SK-N-SH treated with all-trans-retinoic acid at 6 μM for 48 hours (cell line): Measurements from ENCODE around the gene TMED4.

Experiments
- ATAC-seq: fragments of 200-7000 bp; cut with Tn5 transposase; 3 replicates; pipeline ENCODE4 v1.9.1; 2020; ENCODE audit warnings: mild to moderate bottlenecking, moderate library complexity
- BACH2 ChIP-seq: fragments of 250-450 bp; sonication (Bioruptor Pico); IDR thresholded peaks from 2 replicates; pipeline ENCODE4 v1.9.0; 2021; ENCODE audit warnings: mild to moderate bottlenecking, borderline replicate concordance
- CSDC2 ChIP-seq: fragments of 250-450 bp; sonication (Bioruptor Pico); IDR thresholded peaks from 2 replicates; pipeline ENCODE4 v1.5.0; 2020; ENCODE audit warnings: mild to moderate bottlenecking, moderate library complexity
- CSRNP3 ChIP-seq: fragments of 250-450 bp; sonication (Bioruptor Pico); IDR thresholded peaks from 2 replicates; pipeline ENCODE4 v1.5.1; 2021; ENCODE audit warnings: mild to moderate bottlenecking, moderate library complexity
- ESRRG ChIP-seq: fragments of 250-450 bp; sonication (Bioruptor Pico); IDR thresholded peaks from 2 replicates; pipeline ENCODE4 v1.6.1; 2021; ENCODE audit warnings: mild to moderate bottlenecking
- GLIS3 ChIP-seq: fragments of 250-450 bp; sonication (Bioruptor Pico); IDR thresholded peaks from 2 replicates; pipeline ENCODE4 v1.5.0; 2020; ENCODE audit warnings: mild to moderate bottlenecking, moderate library complexity
- ISL1 ChIP-seq: fragments of 250-450 bp; sonication (Bioruptor Pico); IDR thresholded peaks from 2 replicates; pipeline ENCODE4 v2.1.2; 2022; ENCODE audit warnings: mild to moderate bottlenecking, moderate library complexity
- OSR1 ChIP-seq: fragments of 250-450 bp; sonication (Bioruptor Pico); IDR thresholded peaks from 2 replicates; pipeline ENCODE4 v1.8.0; 2022; ENCODE audit warnings: moderate library complexity, mild to moderate bottlenecking, inconsistent platforms
- PATZ1 ChIP-seq: fragments of 250-450 bp; sonication (Bioruptor Pico); IDR thresholded peaks from 2 replicates; pipeline ENCODE4 v1.8.0; 2020; ENCODE audit warnings: mild to moderate bottlenecking, moderate library complexity, borderline replicate concordance
- PPARA ChIP-seq: fragments of 250-450 bp; sonication (Bioruptor Pico); IDR thresholded peaks from 2 replicates; pipeline ENCODE4 v1.5.0; 2020; ENCODE audit warnings: mild to moderate bottlenecking, borderline replicate concordance
- RARB ChIP-seq: fragments of 250-450 bp; sonication (Bioruptor Pico); IDR thresholded peaks from 2 replicates; pipeline ENCODE4 v1.8.0; 2021; ENCODE audit warnings: mild to moderate bottlenecking, moderate library complexity
- SNAI2 ChIP-seq: fragments of 250-450 bp; sonication (Bioruptor Pico); IDR thresholded peaks from 2 replicates; pipeline ENCODE4 v1.5.0; 2020; ENCODE audit warnings: mild to moderate bottlenecking, moderate library complexity
- TCF4 ChIP-seq: fragments of 250-450 bp; sonication (Bioruptor Pico); IDR thresholded peaks from 2 replicates; pipeline ENCODE4 v1.8.0; 2021; ENCODE audit warnings: mild to moderate bottlenecking, moderate library complexity, borderline replicate concordance
- TOX ChIP-seq: fragments of 250-450 bp; sonication (Bioruptor Pico); IDR thresholded peaks from 2 replicates; pipeline ENCODE4 v1.8.0; 2021; ENCODE audit warnings: mild to moderate bottlenecking, moderate library complexity, borderline replicate concordance
- ZC3H10 ChIP-seq: fragments of 250-450 bp; sonication (Bioruptor Pico); IDR thresholded peaks from 2 replicates; pipeline ENCODE4 v1.5.1; 2021; ENCODE audit warnings: mild to moderate bottlenecking, moderate library complexity
- ZFP3 ChIP-seq: fragments of 250-450 bp; sonication (Bioruptor Pico); IDR thresholded peaks from 2 replicates; pipeline ENCODE4 v1.5.0; 2020; ENCODE audit warnings: mild to moderate bottlenecking, moderate library complexity
- ZFP30 ChIP-seq: fragments of 450-650 bp; formaldehyde crosslinking; IDR thresholded peaks from 2 replicates; pipeline ENCODE4 v1.5.0; 2022; ENCODE audit warnings: mild to moderate bottlenecking, moderate library complexity
- ZNF565 ChIP-seq: fragments of 450-650 bp; formaldehyde crosslinking; conservative IDR thresholded peaks from 2 replicates; pipeline ENCODE4 v1.5.0; 2020; ENCODE audit warnings: low read depth, mild to moderate bottlenecking, moderate library complexity
- ZNF70 ChIP-seq: fragments of 450-650 bp; formaldehyde crosslinking; IDR thresholded peaks from 2 replicates; pipeline ENCODE4 v1.5.0; 2020; ENCODE audit warnings: mild to moderate bottlenecking, moderate library complexity
- ZNF8 ChIP-seq: fragments of 450-650 bp; formaldehyde crosslinking; IDR thresholded peaks from 2 replicates; pipeline ENCODE4 v1.5.0; 2020; ENCODE audit warnings: mild to moderate bottlenecking, moderate library complexity
- TF ChIP-seq, protein P1 (sequence below): fragments of 250-450 bp; sonication (Bioruptor Pico); IDR thresholded peaks from 2 replicates; pipeline ENCODE4 v1.5.1; 2020; ENCODE audit warnings: low read depth, mild to moderate bottlenecking, moderate library complexity
- TF ChIP-seq, protein P2 (sequence below): fragments of 250-450 bp; sonication (Bioruptor Pico); IDR thresholded peaks from 2 replicates; pipeline ENCODE4 v1.5.0; 2020; ENCODE audit warnings: mild to moderate bottlenecking, moderate library complexity
- TF ChIP-seq, protein P3 (sequence below): fragments of 250-450 bp; sonication (Bioruptor Pico); IDR thresholded peaks from 2 replicates; pipeline ENCODE4 v1.8.0; 2021; ENCODE audit warnings: low read depth, mild to moderate bottlenecking, moderate library complexity, borderline replicate concordance

The TMED4 gene

DNA sequence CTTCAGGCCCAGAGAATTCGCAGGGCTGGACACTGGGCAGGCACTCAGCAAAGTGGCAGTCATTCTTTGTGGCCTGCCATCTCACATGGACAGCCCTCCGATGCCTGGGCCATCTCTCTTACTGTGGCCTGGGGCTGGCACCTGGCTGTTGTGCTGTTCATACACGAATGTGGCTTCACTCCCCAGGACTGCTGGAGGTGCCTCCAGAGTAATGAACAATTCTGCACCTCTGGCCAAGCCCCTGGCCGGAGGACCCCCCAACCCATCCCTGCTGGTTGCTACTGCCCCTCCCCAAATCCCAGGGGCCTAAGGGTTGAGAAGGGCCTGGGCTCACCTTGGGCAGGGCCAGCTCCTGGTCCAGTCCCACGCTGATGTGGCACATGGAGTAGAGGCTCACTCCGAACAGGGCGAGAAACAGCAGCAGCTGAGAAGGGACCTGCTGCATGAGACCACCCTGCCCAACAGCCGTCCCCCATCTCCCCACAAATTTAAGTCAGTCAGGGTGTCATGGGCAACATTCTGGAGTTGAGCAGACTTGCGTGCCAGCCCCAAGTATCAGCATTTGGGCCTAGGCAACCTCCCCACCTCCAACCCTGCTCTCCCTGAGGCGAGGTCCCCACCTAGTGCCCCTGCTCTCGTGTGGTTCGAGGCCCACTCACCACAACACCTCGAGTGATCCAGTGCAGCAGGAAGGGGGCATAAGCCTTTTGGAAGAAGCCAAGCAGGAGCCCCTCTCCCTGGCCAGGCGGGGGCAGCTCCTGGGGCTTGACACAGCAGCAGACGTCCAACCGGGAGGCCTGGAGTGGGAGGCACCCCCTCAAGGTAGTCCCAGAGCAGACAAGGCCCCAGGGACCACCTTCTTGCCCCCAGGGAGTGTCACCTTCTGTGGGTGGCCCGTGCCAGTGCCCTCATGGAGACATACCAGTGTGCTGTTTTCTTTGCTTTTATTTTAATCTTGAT, 50.3 kb downstream of the TMED4 start:
- TF ChIP-seq SNAI2 (CRISPR knock-in tag) = no peak
- no peak for TF ChIP-seq TCF4
- TF ChIP-seq, protein P1, sequence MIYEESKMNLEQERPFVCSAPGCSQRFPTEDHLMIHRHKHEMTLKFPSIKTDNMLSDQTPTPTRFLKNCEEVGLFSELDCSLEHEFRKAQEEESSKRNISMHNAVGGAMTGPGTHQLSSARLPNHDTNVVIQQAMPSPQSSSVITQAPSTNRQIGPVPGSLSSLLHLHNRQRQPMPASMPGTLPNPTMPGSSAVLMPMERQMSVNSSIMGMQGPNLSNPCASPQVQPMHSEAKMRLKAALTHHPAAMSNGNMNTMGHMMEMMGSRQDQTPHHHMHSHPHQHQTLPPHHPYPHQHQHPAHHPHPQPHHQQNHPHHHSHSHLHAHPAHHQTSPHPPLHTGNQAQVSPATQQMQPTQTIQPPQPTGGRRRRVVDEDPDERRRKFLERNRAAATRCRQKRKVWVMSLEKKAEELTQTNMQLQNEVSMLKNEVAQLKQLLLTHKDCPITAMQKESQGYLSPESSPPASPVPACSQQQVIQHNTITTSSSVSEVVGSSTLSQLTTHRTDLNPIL (CRISPR knock-in tag) = no peak
- no peak for TF ChIP-seq CSDC2 (CRISPR knock-in tag)
- no peak for TF ChIP-seq ZNF70 (CRISPR knock-in tag)
- no peak for TF ChIP-seq ZFP30 (CRISPR knock-in tag)
- TF ChIP-seq, protein P2, sequence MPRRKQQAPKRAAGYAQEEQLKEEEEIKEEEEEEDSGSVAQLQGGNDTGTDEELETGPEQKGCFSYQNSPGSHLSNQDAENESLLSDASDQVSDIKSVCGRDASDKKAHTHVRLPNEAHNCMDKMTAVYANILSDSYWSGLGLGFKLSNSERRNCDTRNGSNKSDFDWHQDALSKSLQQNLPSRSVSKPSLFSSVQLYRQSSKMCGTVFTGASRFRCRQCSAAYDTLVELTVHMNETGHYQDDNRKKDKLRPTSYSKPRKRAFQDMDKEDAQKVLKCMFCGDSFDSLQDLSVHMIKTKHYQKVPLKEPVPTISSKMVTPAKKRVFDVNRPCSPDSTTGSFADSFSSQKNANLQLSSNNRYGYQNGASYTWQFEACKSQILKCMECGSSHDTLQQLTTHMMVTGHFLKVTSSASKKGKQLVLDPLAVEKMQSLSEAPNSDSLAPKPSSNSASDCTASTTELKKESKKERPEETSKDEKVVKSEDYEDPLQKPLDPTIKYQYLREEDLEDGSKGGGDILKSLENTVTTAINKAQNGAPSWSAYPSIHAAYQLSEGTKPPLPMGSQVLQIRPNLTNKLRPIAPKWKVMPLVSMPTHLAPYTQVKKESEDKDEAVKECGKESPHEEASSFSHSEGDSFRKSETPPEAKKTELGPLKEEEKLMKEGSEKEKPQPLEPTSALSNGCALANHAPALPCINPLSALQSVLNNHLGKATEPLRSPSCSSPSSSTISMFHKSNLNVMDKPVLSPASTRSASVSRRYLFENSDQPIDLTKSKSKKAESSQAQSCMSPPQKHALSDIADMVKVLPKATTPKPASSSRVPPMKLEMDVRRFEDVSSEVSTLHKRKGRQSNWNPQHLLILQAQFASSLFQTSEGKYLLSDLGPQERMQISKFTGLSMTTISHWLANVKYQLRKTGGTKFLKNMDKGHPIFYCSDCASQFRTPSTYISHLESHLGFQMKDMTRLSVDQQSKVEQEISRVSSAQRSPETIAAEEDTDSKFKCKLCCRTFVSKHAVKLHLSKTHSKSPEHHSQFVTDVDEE (CRISPR knock-in tag) = no peak
- TF ChIP-seq ZC3H10 (CRISPR knock-in tag) = no peak
- TF ChIP-seq GLIS3 (CRISPR knock-in tag) = no peak
- TF ChIP-seq ZNF8 (CRISPR knock-in tag) = no peak
- TF ChIP-seq TOX (CRISPR knock-in tag) = no peak
- no peak for TF ChIP-seq BACH2 (CRISPR knock-in tag)
- no peak for TF ChIP-seq CSRNP3 (CRISPR knock-in tag)
- TF ChIP-seq, all 23 proteins: peak for 0
- ATAC-seq = no peak

- TF ChIP-seq CSDC2 (CRISPR knock-in tag) (no peak), RARB (CRISPR knock-in tag) (no peak), TCF4 (no peak), ESRRG (CRISPR knock-in tag) (no peak), PPARA (CRISPR knock-in tag) (no peak), ZNF70 (CRISPR knock-in tag) (no peak), OSR1 (CRISPR knock-in tag) (no peak), ZNF8 (CRISPR knock-in tag) (no peak), BACH2 (CRISPR knock-in tag) (no peak), CSRNP3 (CRISPR knock-in tag) (no peak), PATZ1 (no peak), TOX (CRISPR knock-in tag) (no peak), ISL1 (no peak), ZC3H10 (CRISPR knock-in tag) (no peak), GLIS3 (CRISPR knock-in tag) (no peak), ZNF565 (CRISPR knock-in tag) (no peak), ZFP3 (CRISPR knock-in tag) (no peak), ZFP30 (CRISPR knock-in tag) (no peak)
- TF ChIP-seq, protein P3, sequence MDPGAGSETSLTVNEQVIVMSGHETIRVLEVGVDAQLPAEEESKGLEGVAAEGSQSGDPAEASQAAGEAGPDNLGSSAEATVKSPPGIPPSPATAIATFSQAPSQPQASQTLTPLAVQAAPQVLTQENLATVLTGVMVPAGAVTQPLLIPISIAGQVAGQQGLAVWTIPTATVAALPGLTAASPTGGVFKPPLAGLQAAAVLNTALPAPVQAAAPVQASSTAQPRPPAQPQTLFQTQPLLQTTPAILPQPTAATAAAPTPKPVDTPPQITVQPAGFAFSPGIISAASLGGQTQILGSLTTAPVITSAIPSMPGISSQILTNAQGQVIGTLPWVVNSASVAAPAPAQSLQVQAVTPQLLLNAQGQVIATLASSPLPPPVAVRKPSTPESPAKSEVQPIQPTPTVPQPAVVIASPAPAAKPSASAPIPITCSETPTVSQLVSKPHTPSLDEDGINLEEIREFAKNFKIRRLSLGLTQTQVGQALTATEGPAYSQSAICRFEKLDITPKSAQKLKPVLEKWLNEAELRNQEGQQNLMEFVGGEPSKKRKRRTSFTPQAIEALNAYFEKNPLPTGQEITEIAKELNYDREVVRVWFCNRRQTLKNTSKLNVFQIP (CRISPR knock-in tag) = no peak
- TF ChIP-seq, protein P2 (CRISPR knock-in tag) = no peak
- TF ChIP-seq, all 23 proteins: peak for 0
- ATAC-seq = no peak
Observed at GRCh38 chr7:44530990-44531389, 51.0 kb downstream of the TMED4 start.
